NCI-H510A treated with DMSO at 0.1 percent for 48 hours (cell line): ENCODE results near the gene B9D1.
"Not testable (repeated sequence)": the region's sequence is repeated elsewhere in the genome, so short reads cannot be mapped to it uniquely, and the experiment has no call there.

Source experiments
- DNase-seq: peaks from one replicate; lab custom pipeline; 2025; lab: John Stamatoyannopoulos, UW

The B9D1 gene

GRCh38 chr17:19359151-19359550 is 3.4 kb downstream of the B9D1 start:
- DNase-seq, result no peak

GRCh38 chr17:19357761-19358160 is 4.8 kb downstream of the B9D1 start:
- DNase-seq, result no peak

GRCh38 chr17:19357351-19357750 is 5.2 kb downstream of the B9D1 start:
- DNase-seq, result no peak

GRCh38 chr17:19354748-19355147 is 7.8 kb downstream of the B9D1 start:
- no peak for DNase-seq

GRCh38 chr17:19353401-19353800 is 9.1 kb downstream of the B9D1 start:
- not testable (repeated sequence) for DNase-seq

GRCh38 chr17:19348806-19349205 is 13.7 kb downstream of the B9D1 start:
- DNase-seq, result no peak

- no peak for DNase-seq
Observed at GRCh38 chr17:19348081-19348650, 14.4 kb downstream of the B9D1 start.

- DNase-seq, result no peak
Observed at GRCh38 chr17:19347323-19348080, 15.0 kb downstream of the B9D1 start.

GRCh38 chr17:19346351-19347255 is 15.9 kb downstream of the B9D1 start:
- no peak for DNase-seq

- DNase-seq, result no peak
Observed at GRCh38 chr17:19345486-19346350, 16.8 kb downstream of the B9D1 start.

GRCh38 chr17:19345067-19345460 is 17.5 kb downstream of the B9D1 start:
- no peak for DNase-seq

GRCh38 chr17:19344311-19345066 is 18.0 kb downstream of the B9D1 start:
- DNase-seq, result no peak

GRCh38 chr17:19343671-19344151 is 18.8 kb downstream of the B9D1 start:
- DNase-seq, result no peak

- DNase-seq, result no peak
Observed at GRCh38 chr17:19343256-19343630, 19.3 kb downstream of the B9D1 start.

- no peak for DNase-seq
Observed at GRCh38 chr17:19342611-19343255, 19.8 kb downstream of the B9D1 start.

- no peak for DNase-seq
Observed at GRCh38 chr17:19341641-19342610, 20.6 kb downstream of the B9D1 start.

- DNase-seq, result no peak
Observed at GRCh38 chr17:19341211-19341631, 21.3 kb downstream of the B9D1 start.

GRCh38 chr17:19339341-19339815 is 23.1 kb downstream of the B9D1 start:
- no peak for DNase-seq
